Activated CD8-positive, alpha-beta memory T cell treated with anti-CD3 and anti-CD28 coated beads, Interleukin-2, amount 50 U/mL, for 48 hours (primary cell): ENCODE data around the gene EEF2KMT.
"Not testable (repeated sequence)": the region's sequence is repeated elsewhere in the genome, so short reads cannot be mapped to it uniquely, and the experiment has no call there.

Experiments used
- DNase-seq: peaks from one replicate; pipeline ENCODE4 v3.0.0-alpha.2; 2020

Gene EEF2KMT

GRCh38 chr16:5097470-5098220 is at the start of gene EEF2KMT:
EEF2KMT (minus strand) TSS chr16:5097795; CDS start chr16:5097739, 56 bp downstream.
- DNase-seq, result peak; percentile 96

GRCh38 chr16:5144621-5144956 is 47.0 kb upstream of the EEF2KMT start:
- DNase-seq, result not testable (repeated sequence)

- no peak for DNase-seq
These were observed 46.4 kb upstream of the EEF2KMT start for GRCh38 chr16:5143761-5144620.

GRCh38 chr16:5140151-5140550 is 42.6 kb upstream of the EEF2KMT start:
- DNase-seq, result not testable (repeated sequence)

GRCh38 chr16:5134739-5135452 is 37.3 kb upstream of the EEF2KMT start:
- DNase-seq, result not testable (repeated sequence)

GRCh38 chr16:5132915-5133600 is 35.5 kb upstream of the EEF2KMT start:
- DNase-seq, result not testable (repeated sequence)

- DNase-seq, result not testable (repeated sequence)
These were observed 33.9 kb upstream of the EEF2KMT start for GRCh38 chr16:5131467-5132004.

GRCh38 chr16:5117300-5118087 is 19.9 kb upstream of the EEF2KMT start:
- peak; percentile 61 for DNase-seq

- not testable (repeated sequence) for DNase-seq
These were observed 19.2 kb upstream of the EEF2KMT start for GRCh38 chr16:5116780-5117295.

- not testable (repeated sequence) for DNase-seq
These were observed 13.3 kb upstream of the EEF2KMT start for GRCh38 chr16:5110933-5111332.

GRCh38 chr16:5108505-5109158 is 11.0 kb upstream of the EEF2KMT start:
- DNase-seq, result no peak

- DNase-seq, result not testable (repeated sequence)
These were observed 7.4 kb upstream of the EEF2KMT start for GRCh38 chr16:5105039-5105438.

- not testable (repeated sequence) for DNase-seq
These were observed 5.9 kb upstream of the EEF2KMT start for GRCh38 chr16:5103296-5104032.

- not testable (repeated sequence) for DNase-seq
These were observed 1.6 kb upstream of the EEF2KMT start for GRCh38 chr16:5099174-5099573.

GRCh38 chr16:5098221-5099159 is 895 bp upstream of the EEF2KMT start:
- peak; percentile 80 for DNase-seq

- DNase-seq, result peak; percentile 69
These were observed 530 bp downstream of the EEF2KMT start for GRCh38 chr16:5097061-5097469.

- DNase-seq, result not testable (repeated sequence)
These were observed 1.0 kb downstream of the EEF2KMT start for GRCh38 chr16:5096437-5097060.

- DNase-seq, result not testable (repeated sequence)
These were observed 2.3 kb downstream of the EEF2KMT start for GRCh38 chr16:5095145-5095830.
